ENCODE results near the gene SSTR5. TPM values are rescaled to one million over a fixed set of nuclear protein-coding genes. Genes with fewer than 3 reads are reported as not detected.
"Not testable (repeated sequence)": the region's sequence is repeated elsewhere in the genome, so short reads cannot be mapped to it uniquely, and the experiment has no call there.

The SSTR5 gene
- polyA plus RNA-seq, 1 experiment, result not detected

GRCh38 chr16:1084971-1085370 is 12.4 kb downstream of the SSTR5 start:
- ChIA-PET POLR2A (no interaction called here), CTCF (no interaction called here)
- Histone ChIP-seq H3K27ac (ENCODE audit: low read depth, low read length) (no peak overlapping the region), H3K9me3 (ENCODE audit: control insufficient read depth, insufficient read depth, low read length) (peaks cover 43% of the 10 kb centered on the region), H3K4me3 (ENCODE audit: low read depth, low read length) (no peak overlapping the region), H3K27me3 (ENCODE audit: control insufficient read depth, insufficient read depth, low read length) (peaks cover 18% of the 10 kb centered on the region)
- TF ChIP-seq CTCF (IDR thresholded peaks at IDR 0.05; ENCODE audit: low read depth, low read length), result no peak
- no peak for DNase-seq (ENCODE audit: low read depth, low spot score)

DNA sequence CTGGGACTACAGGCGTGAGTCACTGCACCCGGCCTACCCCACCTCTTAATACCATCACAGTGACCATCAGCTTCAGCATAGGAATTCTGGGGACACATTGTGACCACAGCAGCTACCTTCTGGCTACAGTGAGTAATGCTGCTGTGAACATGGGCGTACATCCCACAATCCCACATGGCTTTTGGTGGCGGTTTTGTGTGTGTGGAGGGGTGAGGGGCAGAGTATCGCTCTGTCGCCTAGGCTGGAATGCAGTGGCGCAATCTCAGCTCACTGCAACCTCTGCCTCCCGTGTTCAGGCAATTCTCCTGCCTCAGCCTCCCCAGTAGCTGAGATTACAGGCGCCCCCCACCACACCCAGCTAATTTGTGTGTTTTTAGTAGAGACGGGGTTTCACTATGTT is 13.9 kb downstream of the SSTR5 start:
- POLR2A ChIA-PET; CTCF ChIA-PET; H3K4me3 ChIP-seq (ENCODE audit: low read depth, low read length); H3K27ac ChIP-seq (ENCODE audit: low read depth, low read length); DNase-seq (ENCODE audit: low read depth, low spot score): not testable (repeated sequence)
- peaks cover 48% of the 10 kb centered on the region for H3K9me3 ChIP-seq (ENCODE audit: control insufficient read depth, insufficient read depth, low read length)
- H3K27me3 ChIP-seq (ENCODE audit: control insufficient read depth, insufficient read depth, low read length), result peaks cover 11% of the 10 kb centered on the region

DNA sequence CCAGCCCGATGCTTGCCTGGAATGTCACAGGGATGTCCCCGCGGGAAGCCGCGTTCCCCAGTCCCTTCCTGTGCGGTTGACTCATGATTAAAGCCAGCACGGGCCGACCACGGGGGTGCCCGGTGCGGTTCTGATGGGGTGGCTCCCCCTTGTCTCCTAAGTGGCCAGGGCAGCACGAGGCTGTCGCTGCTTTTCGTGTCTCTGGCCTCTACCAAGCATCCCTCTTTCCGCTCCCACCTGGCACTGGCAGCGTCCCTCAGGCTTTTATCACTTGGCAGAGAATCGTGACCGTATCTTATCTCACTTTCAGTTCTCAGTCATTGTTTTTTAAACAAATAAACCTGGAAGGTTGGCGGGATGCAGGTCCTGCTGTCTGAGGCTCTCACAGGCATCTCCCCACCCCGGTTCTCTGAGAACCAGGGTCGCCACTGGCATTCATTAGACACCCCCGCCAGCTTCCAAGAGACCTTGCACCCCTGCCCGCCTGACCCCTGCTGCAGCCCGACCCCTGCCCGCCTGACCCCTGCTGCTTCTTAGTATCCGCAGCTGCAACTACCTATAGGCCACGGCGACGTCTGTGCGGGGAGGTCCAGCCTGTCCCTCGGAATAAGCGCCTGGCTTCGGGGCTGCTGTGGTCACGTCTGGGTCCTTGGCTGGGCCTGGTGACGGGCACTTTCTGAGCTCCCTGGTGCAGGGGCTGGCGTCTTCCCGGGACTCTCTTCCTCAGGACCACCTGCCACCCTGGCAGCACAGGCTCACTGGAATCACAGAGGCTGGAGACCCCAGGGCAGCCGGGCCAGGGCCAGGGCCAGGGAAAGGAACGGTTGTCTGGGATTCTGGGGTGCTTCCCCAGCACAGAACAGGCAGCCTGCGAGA is 16.0 kb downstream of the SSTR5 start:
- no peak for DNase-seq (ENCODE audit: low read depth, low spot score)
- ChIA-PET CTCF (no interaction called here), POLR2A (no interaction called here)
- peaks cover 11% of the 10 kb centered on the region for H3K27me3 ChIP-seq (ENCODE audit: control insufficient read depth, insufficient read depth, low read length)
- H3K9me3 ChIP-seq (ENCODE audit: control insufficient read depth, insufficient read depth, low read length), result peaks cover 37% of the 10 kb centered on the region
- no peak overlapping the region for H3K27ac ChIP-seq (ENCODE audit: low read depth, low read length)
- TF ChIP-seq CTCF (IDR thresholded peaks at IDR 0.05; ENCODE audit: low read depth, low read length), result no peak
- H3K4me3 ChIP-seq (ENCODE audit: low read depth, low read length), result no peak overlapping the region

DNA sequence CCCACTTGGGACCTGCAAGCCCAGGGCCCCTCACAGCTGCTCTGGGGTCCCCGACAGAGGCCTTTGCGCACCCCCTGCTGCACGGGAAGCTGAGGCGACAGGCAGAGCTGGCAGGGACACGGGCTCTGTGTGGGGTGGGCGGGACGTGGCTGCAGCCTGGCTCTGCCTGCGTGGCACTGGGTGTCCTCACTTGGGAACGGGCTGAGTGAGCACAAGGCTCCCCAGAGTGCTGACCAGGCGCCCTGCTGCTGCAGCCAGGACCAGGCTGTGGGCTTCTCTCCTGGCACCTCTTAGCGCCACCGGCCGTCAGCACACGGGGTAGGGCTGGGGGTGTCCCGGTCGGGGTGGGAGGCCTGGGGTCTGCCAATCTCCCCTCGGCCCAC is 16.9 kb downstream of the SSTR5 start:
- ChIA-PET POLR2A (no interaction called here), CTCF (no interaction called here)
- Histone ChIP-seq H3K27ac (ENCODE audit: low read depth, low read length) (no peak overlapping the region), H3K9me3 (ENCODE audit: control insufficient read depth, insufficient read depth, low read length) (peaks cover 29% of the 10 kb centered on the region), H3K4me3 (ENCODE audit: low read depth, low read length) (no peak overlapping the region), H3K27me3 (ENCODE audit: control insufficient read depth, insufficient read depth, low read length) (peaks cover 11% of the 10 kb centered on the region)
- TF ChIP-seq CTCF (IDR thresholded peaks at IDR 0.05; ENCODE audit: low read depth, low read length), result no peak
- DNase-seq (ENCODE audit: low read depth, low spot score), result no peak

DNA sequence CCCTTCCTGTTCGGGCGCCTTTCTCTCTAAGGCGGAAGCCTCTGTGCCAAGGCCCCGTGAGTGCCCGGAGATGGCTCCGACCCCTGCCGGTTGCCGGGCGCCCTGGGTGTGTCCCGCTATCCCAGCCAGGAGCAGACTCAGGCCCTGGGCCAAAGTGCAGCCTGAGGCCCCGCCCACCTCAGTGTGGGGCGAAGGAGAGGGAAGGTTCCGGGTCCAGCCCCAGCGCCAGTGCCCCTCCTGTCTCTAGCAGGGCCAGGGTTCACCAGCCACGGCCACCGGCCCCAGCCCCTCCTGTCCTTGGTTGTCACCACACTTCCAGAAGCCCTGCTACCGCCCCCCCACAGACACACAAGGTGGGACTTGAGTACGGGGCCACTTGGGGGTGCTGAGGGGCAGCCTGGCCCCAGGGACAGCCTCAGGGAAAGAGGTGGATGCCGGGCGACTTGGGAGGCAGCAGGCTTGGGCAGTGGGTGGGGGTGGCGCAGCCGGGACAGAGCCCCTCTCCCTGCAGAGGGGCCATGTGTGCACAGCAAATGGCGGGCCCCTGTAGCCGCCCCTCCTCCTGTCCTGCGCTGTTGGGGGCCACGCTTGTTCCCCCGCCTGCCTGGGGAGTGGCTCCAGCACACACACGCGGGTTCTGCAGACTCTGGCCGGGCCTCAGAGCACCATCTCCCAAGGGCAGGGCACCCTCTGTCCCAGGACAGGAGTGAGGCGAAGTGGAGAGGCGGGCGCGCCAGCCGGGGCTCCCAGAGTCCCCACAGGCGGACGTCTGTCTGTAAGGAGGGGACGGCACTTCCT is 17.5 kb downstream of the SSTR5 start:
- TF ChIP-seq CTCF (IDR thresholded peaks at IDR 0.05; ENCODE audit: low read depth, low read length), result no peak
- Histone ChIP-seq H3K9me3 (ENCODE audit: control insufficient read depth, insufficient read depth, low read length) (peaks cover 23% of the 10 kb centered on the region), H3K4me3 (ENCODE audit: low read depth, low read length) (no peak overlapping the region), H3K27me3 (ENCODE audit: control insufficient read depth, insufficient read depth, low read length) (peaks cover 11% of the 10 kb centered on the region), H3K27ac (ENCODE audit: low read depth, low read length) (no peak overlapping the region)
- no peak for DNase-seq (ENCODE audit: low read depth, low spot score)
- ChIA-PET POLR2A (no interaction called here), CTCF (no interaction called here)

All from AG04450 (cell line).